Measurements from ENCODE around the gene INHBA. TPM values are rescaled to one million over a fixed set of nuclear protein-coding genes. Genes with fewer than 3 reads are reported as not detected.

INHBA gene
- total and polyA plus RNA-seq, 9 of the 15 experiments (the other 6 are each of a cell fraction or from before 2014, with no cell fraction given): 0.02 to 0.04 TPM; not detected in 7

GRCh38 chr7:41698726-41699125 is 4.2 kb downstream of the INHBA start:
- H3K27ac ChIP-seq (ENCODE audit: extremely low read depth, low read depth, low read length): no peak overlapping the region
- ATAC-seq: no peak
- CTCF ChIA-PET (ENCODE audit: low intra/inter-chr PET ratio): no interaction called here
- TF ChIP-seq ZNF445 (CRISPR knock-in tag; IDR thresholded peaks at IDR 0.05; ENCODE audit: low read depth) (no peak), SNIP1 (IDR thresholded peaks at IDR 0.05; ENCODE audit: low read depth) (no peak), MAZ (CRISPR knock-in tag; conservative IDR thresholded peaks at IDR 0.05 in 1 of 2, IDR thresholded peaks at IDR 0.05 in 1 of 2) (no peak), CBX5 (IDR thresholded peaks at IDR 0.05; ENCODE audit: borderline replicate concordance, low read depth) (no peak), RBM34 (IDR thresholded peaks at IDR 0.05; ENCODE audit: borderline replicate concordance, insufficient read depth, low read length) (no peak), SETDB1 (IDR thresholded peaks at IDR 0.05; ENCODE audit: low read length) (no peak), SAP30 (IDR thresholded peaks at IDR 0.05; ENCODE audit: borderline replicate concordance, insufficient read depth, low read depth, low read length, poor library complexity, severe bottlenecking) (no peak), MCM5 (IDR thresholded peaks at IDR 0.05; ENCODE audit: low read depth) (no peak), ZNF77 (CRISPR knock-in tag; IDR thresholded peaks at IDR 0.05) (no peak), ZBTB7A (IDR thresholded peaks at IDR 0.05; ENCODE audit: borderline replicate concordance, control insufficient read depth, low read depth, low read length) (no peak), SMARCE1 (IDR thresholded peaks at IDR 0.05) (no peak), CSDE1 (IDR thresholded peaks at IDR 0.05) (no peak), ZNF398 (CRISPR knock-in tag; IDR thresholded peaks at IDR 0.05) (no peak)
- TF ChIP-seq, protein P1, sequence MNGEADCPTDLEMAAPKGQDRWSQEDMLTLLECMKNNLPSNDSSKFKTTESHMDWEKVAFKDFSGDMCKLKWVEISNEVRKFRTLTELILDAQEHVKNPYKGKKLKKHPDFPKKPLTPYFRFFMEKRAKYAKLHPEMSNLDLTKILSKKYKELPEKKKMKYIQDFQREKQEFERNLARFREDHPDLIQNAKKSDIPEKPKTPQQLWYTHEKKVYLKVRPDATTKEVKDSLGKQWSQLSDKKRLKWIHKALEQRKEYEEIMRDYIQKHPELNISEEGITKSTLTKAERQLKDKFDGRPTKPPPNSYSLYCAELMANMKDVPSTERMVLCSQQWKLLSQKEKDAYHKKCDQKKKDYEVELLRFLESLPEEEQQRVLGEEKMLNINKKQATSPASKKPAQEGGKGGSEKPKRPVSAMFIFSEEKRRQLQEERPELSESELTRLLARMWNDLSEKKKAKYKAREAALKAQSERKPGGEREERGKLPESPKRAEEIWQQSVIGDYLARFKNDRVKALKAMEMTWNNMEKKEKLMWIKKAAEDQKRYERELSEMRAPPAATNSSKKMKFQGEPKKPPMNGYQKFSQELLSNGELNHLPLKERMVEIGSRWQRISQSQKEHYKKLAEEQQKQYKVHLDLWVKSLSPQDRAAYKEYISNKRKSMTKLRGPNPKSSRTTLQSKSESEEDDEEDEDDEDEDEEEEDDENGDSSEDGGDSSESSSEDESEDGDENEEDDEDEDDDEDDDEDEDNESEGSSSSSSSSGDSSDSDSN (IDR thresholded peaks at IDR 0.05; ENCODE audit: borderline replicate concordance in 1 of 2, low read depth in 2 of 2, low read length in 2 of 2): no peak
- TF ChIP-seq, protein P2, sequence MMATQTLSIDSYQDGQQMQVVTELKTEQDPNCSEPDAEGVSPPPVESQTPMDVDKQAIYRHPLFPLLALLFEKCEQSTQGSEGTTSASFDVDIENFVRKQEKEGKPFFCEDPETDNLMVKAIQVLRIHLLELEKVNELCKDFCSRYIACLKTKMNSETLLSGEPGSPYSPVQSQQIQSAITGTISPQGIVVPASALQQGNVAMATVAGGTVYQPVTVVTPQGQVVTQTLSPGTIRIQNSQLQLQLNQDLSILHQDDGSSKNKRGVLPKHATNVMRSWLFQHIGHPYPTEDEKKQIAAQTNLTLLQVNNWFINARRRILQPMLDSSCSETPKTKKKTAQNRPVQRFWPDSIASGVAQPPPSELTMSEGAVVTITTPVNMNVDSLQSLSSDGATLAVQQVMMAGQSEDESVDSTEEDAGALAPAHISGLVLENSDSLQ (IDR thresholded peaks at IDR 0.05): no peak

More at GRCh38 chr7:41698726-41699125, 4.2 kb downstream of the INHBA start:
- H3K79me2 ChIP-seq (ENCODE audit: control insufficient read depth, insufficient read depth, low read length): no peaks in the 10 kb centered on the region
- in situ Hi-C loops (cut with MboI) (no loop called here), intact Hi-C loops (cut with micrococcal nuclease) (loop anchor here (5.0 to 10.0 kb wide), 2 partner anchors 694 to 1371 kb away; no protein-coding TSS in a partner anchor)
- no peaks in the 10 kb centered on the region for H3K4me1 ChIP-seq (replicated peaks in 1 of 2; ENCODE audit: control insufficient read depth in 2 of 2, insufficient read depth in 2 of 2, low read length in 2 of 2)
- H3K9me3 ChIP-seq (replicated peaks; ENCODE audit: control insufficient read depth, insufficient read depth, low read depth, low read length): no peaks in the 10 kb centered on the region
- 0% methylated on average over 4 of the region's 4 CpGs for WGBS (ENCODE audit: insufficient coverage, low coverage, missing lambda C conversion rate)
- H3K27me3 ChIP-seq (ENCODE audit: control insufficient read depth in 2 of 2, insufficient read depth in 2 of 2, low read length in 2 of 2): no peaks in the 10 kb centered on the region; a peak in 1 of 5 replicates
- no peaks in the 10 kb centered on the region for H4K20me1 ChIP-seq (replicated peaks; ENCODE audit: control insufficient read depth, insufficient read depth, low read length)
- no TSS peak for BruUV-seq (replicated peaks)
- no peaks in the 10 kb centered on the region for H3K9me1 ChIP-seq (ENCODE audit: control insufficient read depth, insufficient read depth, low read length)
- no peak overlapping the region for H2AFZ ChIP-seq (ENCODE audit: low read depth, low read length)
- no peak for DNase-seq (ENCODE audit: extremely low read depth in 1 of 4, low spot score in 3 of 4)
- no peak overlapping the region for H3K4me2 ChIP-seq (ENCODE audit: insufficient read depth, low read length)
- H3K36me3 ChIP-seq (ENCODE audit: control insufficient read depth, insufficient read depth, low read length): no peaks in the 10 kb centered on the region
- H3K4me3 ChIP-seq: no peak overlapping the region
- H3K9ac ChIP-seq (ENCODE audit: insufficient read depth in 1 of 2, low read depth in 2 of 2, low read length in 2 of 2): no peak overlapping the region
- POLR2A ChIA-PET: interaction anchor here (0.6 kb wide), 1 partner anchor 17 kb away, joined by 3 read pairs; no protein-coding TSS in a partner anchor
- FAIRE-seq: no peak
